ENCODE data around the gene RPS2. TPM values are rescaled to one million over a fixed set of nuclear protein-coding genes. Genes with fewer than 3 reads are reported as not detected.

The RPS2 gene
- total RNA-seq, 1 experiment from 2014 or later, result 4,395 TPM

DNA sequence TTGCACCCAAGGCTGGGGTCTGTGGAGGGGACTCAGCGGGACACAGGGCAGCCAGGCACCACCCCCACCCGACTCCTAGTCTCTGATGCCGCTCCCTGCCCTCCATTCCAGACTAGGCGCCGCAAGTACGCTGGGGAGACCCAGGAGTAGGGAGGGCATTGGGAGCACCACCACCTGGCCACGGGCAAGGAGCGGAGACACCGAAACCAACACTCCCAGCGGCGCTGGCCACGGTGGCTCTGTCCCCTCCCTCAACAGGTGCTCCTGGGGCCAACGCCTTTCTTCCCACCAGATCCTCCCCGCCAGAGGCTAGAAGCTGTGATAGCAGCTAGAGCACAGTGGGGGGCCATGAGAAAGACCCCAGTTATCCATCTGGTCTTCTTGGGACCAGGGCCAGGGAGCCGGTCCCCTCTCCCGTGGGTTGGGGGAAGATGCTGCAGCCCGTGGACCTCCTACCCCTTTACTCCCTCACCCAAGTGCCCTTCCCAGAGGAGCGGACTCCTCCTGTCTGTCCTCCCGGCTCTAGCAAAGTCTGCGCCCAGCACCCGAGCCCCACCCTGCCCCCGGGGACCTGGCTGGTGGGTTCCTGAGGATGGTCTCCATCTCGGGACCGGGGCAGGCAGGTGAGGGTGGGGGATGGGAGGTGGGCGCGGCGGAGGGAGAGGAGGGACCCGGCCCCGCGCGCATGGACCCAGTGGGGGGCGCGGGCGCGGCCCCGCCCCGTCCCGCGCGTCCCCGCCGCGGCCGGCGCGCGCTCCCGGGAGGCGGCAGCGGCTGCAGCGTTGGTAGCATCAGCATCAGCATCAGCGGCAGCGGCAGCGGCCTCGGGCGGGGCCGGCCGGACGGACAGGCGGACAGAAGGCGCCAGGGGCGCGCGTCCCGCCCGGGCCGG lies 24.8 kb upstream of the RPS2 start, which contains the start of gene SYNGR3:
Gene SYNGR3 (plus strand): TSS at position 762 of the 892 bp plus-strand sequence. CDS start 133 bp downstream, outside the sequence.
- peaks cover 5% of the 10 kb centered on the region; the same call in 1 of the 2 replicates for H3K36me3 Mint-ChIP-seq
- ChIA-PET POLR2A (no interaction called here), CTCF (interaction anchor here (1.1 to 6.4 kb wide), 2 partner anchors 14 to 60 kb away, joined by 3 to 59 read pairs; no protein-coding TSS in a partner anchor)
- DNase-seq (ENCODE audit: low spot score) (peak; percentile 54), ATAC-seq (no peak; the same call in none of the 2 replicates)
- H3K27me3 Mint-ChIP-seq (ENCODE audit: low read depth), result peaks cover 24% of the 10 kb centered on the region
- H3K4me3 Mint-ChIP-seq, result peak within 1 kb of the TSS; percentile 76
- TF ChIP-seq CBFB (CRISPR knock-in tag; IDR thresholded peaks at IDR 0.05; ENCODE audit: low read depth) (0 out of 2 replicates have a peak, but pooled peaks have one; percentile 35), ZNF263 (CRISPR knock-in tag; IDR thresholded peaks at IDR 0.05; ENCODE audit: low read depth) (peak; percentile 74), NR3C1 (CRISPR knock-in tag; conservative IDR thresholded peaks at IDR 0.05; ENCODE audit: low read depth) (0 out of 2 replicates have a peak, but pooled peaks have one; percentile 71), ZNF416 (CRISPR knock-in tag; IDR thresholded peaks at IDR 0.05) (0 out of 2 replicates have a peak, but pooled peaks have one; percentile 52), TP53 (CRISPR knock-in tag; IDR thresholded peaks at IDR 0.05) (0 out of 2 replicates have a peak, but pooled peaks have one; percentile 33), ZNF423 (CRISPR knock-in tag; IDR thresholded peaks at IDR 0.05) (peak; percentile 20; the same call in 1 of the 2 replicates)
- TF ChIP-seq, protein P1, sequence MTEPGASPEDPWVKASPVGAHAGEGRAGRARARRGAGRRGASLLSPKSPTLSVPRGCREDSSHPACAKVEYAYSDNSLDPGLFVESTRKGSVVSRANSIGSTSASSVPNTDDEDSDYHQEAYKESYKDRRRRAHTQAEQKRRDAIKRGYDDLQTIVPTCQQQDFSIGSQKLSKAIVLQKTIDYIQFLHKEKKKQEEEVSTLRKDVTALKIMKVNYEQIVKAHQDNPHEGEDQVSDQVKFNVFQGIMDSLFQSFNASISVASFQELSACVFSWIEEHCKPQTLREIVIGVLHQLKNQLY (CRISPR knock-in tag; IDR thresholded peaks at IDR 0.05), result no peak
- TF ChIP-seq, protein P2, sequence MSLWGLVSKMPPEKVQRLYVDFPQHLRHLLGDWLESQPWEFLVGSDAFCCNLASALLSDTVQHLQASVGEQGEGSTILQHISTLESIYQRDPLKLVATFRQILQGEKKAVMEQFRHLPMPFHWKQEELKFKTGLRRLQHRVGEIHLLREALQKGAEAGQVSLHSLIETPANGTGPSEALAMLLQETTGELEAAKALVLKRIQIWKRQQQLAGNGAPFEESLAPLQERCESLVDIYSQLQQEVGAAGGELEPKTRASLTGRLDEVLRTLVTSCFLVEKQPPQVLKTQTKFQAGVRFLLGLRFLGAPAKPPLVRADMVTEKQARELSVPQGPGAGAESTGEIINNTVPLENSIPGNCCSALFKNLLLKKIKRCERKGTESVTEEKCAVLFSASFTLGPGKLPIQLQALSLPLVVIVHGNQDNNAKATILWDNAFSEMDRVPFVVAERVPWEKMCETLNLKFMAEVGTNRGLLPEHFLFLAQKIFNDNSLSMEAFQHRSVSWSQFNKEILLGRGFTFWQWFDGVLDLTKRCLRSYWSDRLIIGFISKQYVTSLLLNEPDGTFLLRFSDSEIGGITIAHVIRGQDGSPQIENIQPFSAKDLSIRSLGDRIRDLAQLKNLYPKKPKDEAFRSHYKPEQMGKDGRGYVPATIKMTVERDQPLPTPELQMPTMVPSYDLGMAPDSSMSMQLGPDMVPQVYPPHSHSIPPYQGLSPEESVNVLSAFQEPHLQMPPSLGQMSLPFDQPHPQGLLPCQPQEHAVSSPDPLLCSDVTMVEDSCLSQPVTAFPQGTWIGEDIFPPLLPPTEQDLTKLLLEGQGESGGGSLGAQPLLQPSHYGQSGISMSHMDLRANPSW (CRISPR knock-in tag; conservative IDR thresholded peaks at IDR 0.05; ENCODE audit: low read depth), result no peak
- TF ChIP-seq, protein P3, sequence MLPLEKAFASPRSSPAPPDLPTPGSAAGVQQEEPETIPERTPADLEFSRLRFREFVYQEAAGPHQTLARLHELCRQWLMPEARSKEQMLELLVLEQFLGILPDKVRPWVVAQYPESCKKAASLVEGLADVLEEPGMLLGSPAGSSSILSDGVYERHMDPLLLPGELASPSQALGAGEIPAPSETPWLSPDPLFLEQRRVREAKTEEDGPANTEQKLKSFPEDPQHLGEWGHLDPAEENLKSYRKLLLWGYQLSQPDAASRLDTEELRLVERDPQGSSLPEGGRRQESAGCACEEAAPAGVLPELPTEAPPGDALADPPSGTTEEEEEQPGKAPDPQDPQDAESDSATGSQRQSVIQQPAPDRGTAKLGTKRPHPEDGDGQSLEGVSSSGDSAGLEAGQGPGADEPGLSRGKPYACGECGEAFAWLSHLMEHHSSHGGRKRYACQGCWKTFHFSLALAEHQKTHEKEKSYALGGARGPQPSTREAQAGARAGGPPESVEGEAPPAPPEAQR (CRISPR knock-in tag; IDR thresholded peaks at IDR 0.05), result 0 out of 2 replicates have a peak, but pooled peaks have one; percentile 17
- H3K4me1 Mint-ChIP-seq, result peaks cover 25% of the 10 kb centered on the region
- no peak within 1 kb of the TSS for H3K27ac Mint-ChIP-seq
- H3K9me3 Mint-ChIP-seq, result no peaks in the 10 kb centered on the region

DNA sequence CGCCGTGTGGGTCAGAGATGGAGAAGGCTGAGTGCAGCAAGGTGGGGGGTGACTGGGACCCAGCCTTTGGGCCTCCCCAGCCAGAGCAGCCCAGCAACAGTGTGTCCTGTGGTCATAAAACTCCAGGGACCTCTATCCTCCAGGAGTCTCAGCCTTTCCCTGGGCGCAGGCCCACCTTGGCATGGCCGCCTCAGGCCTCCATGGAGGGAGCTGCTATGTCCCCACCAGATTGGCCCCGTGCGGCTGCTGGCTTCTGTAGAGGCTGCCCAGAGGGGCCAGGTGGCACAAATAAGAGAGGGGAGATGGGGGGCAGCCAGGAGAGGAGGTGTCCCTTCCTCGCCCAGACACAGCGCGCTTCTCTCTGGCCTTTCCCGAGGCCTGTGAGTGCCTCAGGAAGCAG lies 22.6 kb upstream of the RPS2 start:
- TF ChIP-seq CBFB (CRISPR knock-in tag; IDR thresholded peaks at IDR 0.05; ENCODE audit: low read depth) (no peak), TEAD1 (CRISPR knock-in tag; IDR thresholded peaks at IDR 0.05) (no peak), TCF7 (CRISPR knock-in tag; IDR thresholded peaks at IDR 0.05; ENCODE audit: low read depth) (no peak), HMGA2 (CRISPR knock-in tag; IDR thresholded peaks at IDR 0.05) (no peak)
- TF ChIP-seq, protein P4, sequence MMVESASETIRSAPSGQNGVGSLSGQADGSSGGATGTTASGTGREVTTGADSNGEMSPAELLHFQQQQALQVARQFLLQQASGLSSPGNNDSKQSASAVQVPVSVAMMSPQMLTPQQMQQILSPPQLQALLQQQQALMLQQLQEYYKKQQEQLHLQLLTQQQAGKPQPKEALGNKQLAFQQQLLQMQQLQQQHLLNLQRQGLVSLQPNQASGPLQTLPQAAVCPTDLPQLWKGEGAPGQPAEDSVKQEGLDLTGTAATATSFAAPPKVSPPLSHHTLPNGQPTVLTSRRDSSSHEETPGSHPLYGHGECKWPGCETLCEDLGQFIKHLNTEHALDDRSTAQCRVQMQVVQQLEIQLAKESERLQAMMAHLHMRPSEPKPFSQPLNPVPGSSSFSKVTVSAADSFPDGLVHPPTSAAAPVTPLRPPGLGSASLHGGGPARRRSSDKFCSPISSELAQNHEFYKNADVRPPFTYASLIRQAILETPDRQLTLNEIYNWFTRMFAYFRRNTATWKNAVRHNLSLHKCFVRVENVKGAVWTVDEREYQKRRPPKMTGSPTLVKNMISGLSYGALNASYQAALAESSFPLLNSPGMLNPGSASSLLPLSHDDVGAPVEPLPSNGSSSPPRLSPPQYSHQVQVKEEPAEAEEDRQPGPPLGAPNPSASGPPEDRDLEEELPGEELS (CRISPR knock-in tag; IDR thresholded peaks at IDR 0.05), result no peak
- TF ChIP-seq, protein P3 (CRISPR knock-in tag; IDR thresholded peaks at IDR 0.05), result no peak
- TF ChIP-seq, protein P5, sequence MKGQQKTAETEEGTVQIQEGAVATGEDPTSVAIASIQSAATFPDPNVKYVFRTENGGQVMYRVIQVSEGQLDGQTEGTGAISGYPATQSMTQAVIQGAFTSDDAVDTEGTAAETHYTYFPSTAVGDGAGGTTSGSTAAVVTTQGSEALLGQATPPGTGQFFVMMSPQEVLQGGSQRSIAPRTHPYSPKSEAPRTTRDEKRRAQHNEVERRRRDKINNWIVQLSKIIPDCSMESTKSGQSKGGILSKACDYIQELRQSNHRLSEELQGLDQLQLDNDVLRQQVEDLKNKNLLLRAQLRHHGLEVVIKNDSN (CRISPR knock-in tag; IDR thresholded peaks at IDR 0.05), result no peak
- TF ChIP-seq, protein P6, sequence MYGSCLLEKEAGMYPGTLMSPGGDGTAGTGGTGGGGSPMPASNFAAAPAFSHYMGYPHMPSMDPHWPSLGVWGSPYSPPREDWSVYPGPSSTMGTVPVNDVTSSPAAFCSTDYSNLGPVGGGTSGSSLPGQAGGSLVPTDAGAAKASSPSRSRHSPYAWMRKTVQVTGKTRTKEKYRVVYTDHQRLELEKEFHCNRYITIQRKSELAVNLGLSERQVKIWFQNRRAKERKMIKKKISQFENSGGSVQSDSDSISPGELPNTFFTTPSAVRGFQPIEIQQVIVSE (CRISPR knock-in tag; IDR thresholded peaks at IDR 0.05; ENCODE audit: borderline replicate concordance), result no peak
- Mint-ChIP-seq H3K27ac (no peak overlapping the region), H3K36me3 (peaks cover 5% of the 10 kb centered on the region; the same call in 1 of the 2 replicates), H3K4me1 (peaks cover 28% of the 10 kb centered on the region), H3K4me3 (no peak overlapping the region), H3K9me3 (no peaks in the 10 kb centered on the region), H3K27me3 (ENCODE audit: low read depth) (peaks cover 36% of the 10 kb centered on the region)
- CTCF ChIA-PET, result interaction anchor here (1.9 to 2.1 kb wide), 2 partner anchors 17 to 153 kb away, joined by 6 to 9 read pairs; no protein-coding TSS in a partner anchor
- ATAC-seq (no peak), DNase-seq (ENCODE audit: low spot score) (no peak)
- POLR2A ChIA-PET, result interaction anchor here (0.8 kb wide), 1 partner anchor 22 kb away, joined by 3 read pairs; the partner anchor contains the start of gene RPS2
